Measurements from ENCODE around the gene TPM2. TPM values are rescaled to one million over a fixed set of nuclear protein-coding genes. Genes with fewer than 3 reads are reported as not detected.
A peak's percentile ranks its signal among the peaks of the same experiment; 100 is the strongest.

Gene TPM2
- total RNA-seq, 1 experiment from 2014 or later = 7.0 TPM

DNA sequence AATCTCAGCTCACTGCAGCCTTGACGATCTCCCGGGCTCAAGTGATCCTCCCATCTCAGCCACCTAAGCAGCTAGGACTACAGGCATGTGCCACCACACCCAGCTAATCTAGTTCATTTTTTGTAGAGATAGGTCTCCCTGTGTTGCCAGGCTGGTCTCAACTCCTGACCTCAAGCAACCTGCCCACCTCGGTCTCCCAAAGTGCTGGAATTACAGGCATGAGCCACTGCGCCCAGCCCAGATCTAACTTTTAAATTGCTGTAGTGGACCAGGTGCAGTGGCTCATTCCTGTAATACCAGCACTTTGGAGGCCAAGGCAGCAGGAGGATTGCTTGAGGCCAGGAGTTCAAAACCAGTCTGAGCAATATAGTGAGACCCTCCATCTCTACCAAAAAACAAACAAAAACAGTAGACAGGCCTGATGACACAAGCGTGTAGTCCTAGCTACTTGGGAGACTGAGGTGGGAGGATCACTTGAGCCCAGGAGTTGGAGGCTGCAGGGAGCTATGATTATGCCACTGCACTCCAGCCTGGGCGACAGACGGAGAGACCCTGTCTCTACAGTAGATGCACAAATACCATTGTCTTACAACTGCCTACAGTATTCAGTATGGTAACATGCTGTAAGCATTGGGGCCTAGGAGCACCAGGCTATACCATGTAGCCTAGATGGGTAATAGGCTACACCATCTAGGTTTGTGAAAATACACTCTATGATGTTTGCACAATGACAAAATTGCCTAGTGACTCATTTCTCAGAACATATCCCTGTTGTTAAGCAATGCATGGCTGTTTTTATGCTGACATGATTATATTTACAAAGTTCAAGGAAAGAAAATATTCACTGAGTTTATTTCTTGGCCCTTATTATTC is 37.5 kb downstream of the TPM2 start:
- no peak overlapping the region for H2AFZ ChIP-seq (ENCODE audit: low read length)
- BruUV-seq (replicated peaks) = no TSS peak
- intact Hi-C loops (cut with micrococcal nuclease) = loop anchor here (10.0 kb wide), 1 partner anchor 143 kb away; the partner anchor contains the start of gene NPR2
- TF ChIP-seq, protein P1, sequence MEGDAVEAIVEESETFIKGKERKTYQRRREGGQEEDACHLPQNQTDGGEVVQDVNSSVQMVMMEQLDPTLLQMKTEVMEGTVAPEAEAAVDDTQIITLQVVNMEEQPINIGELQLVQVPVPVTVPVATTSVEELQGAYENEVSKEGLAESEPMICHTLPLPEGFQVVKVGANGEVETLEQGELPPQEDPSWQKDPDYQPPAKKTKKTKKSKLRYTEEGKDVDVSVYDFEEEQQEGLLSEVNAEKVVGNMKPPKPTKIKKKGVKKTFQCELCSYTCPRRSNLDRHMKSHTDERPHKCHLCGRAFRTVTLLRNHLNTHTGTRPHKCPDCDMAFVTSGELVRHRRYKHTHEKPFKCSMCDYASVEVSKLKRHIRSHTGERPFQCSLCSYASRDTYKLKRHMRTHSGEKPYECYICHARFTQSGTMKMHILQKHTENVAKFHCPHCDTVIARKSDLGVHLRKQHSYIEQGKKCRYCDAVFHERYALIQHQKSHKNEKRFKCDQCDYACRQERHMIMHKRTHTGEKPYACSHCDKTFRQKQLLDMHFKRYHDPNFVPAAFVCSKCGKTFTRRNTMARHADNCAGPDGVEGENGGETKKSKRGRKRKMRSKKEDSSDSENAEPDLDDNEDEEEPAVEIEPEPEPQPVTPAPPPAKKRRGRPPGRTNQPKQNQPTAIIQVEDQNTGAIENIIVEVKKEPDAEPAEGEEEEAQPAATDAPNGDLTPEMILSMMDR (conservative IDR thresholded peaks at IDR 0.05; ENCODE audit: low read depth, low read length) = no peak
- TF ChIP-seq EZH2 (IDR thresholded peaks at IDR 0.05; ENCODE audit: low read length, unreplicated experiment) (no peak), EZH2phosphoT487 (IDR thresholded peaks at IDR 0.05; ENCODE audit: borderline replicate concordance, low read length) (no peak)
- H3K27me3 ChIP-seq (ENCODE audit: low read length) = no peaks in the 10 kb centered on the region
- H3K9ac ChIP-seq (ENCODE audit: low read length) = no peak overlapping the region
- ChIA-PET POLR2A (ENCODE audit: unreplicated experiment) (no interaction called here), CTCF (no interaction called here)
- H3K36me3 ChIP-seq (ENCODE audit: low read depth, low read length) = no peaks in the 10 kb centered on the region
- H4K20me1 ChIP-seq (ENCODE audit: low read length) = no peaks in the 10 kb centered on the region
- peak overlapping the region; percentile 69 for H3K27ac ChIP-seq (ENCODE audit: low read length)
- H3K9me2 ChIP-seq (replicated peaks; ENCODE audit: low read length) = no peaks in the 10 kb centered on the region
- H3K79me2 ChIP-seq (ENCODE audit: low read length) = no peaks in the 10 kb centered on the region
- DNase-seq (peak; percentile 83), ATAC-seq (peak; percentile 92)
- H3K4me3 ChIP-seq (ENCODE audit: low read length) = no peak overlapping the region
- no peaks in the 10 kb centered on the region for H3K9me3 ChIP-seq (ENCODE audit: low read length)
- peak overlapping the region; percentile 68 for H3K4me2 ChIP-seq (ENCODE audit: low read length)
- H3F3A ChIP-seq (ENCODE audit: low read length, unreplicated experiment) = no peaks in the 10 kb centered on the region
- H3K4me1 ChIP-seq (ENCODE audit: insufficient read depth, low read length) = peaks cover 18% of the 10 kb centered on the region

DNA sequence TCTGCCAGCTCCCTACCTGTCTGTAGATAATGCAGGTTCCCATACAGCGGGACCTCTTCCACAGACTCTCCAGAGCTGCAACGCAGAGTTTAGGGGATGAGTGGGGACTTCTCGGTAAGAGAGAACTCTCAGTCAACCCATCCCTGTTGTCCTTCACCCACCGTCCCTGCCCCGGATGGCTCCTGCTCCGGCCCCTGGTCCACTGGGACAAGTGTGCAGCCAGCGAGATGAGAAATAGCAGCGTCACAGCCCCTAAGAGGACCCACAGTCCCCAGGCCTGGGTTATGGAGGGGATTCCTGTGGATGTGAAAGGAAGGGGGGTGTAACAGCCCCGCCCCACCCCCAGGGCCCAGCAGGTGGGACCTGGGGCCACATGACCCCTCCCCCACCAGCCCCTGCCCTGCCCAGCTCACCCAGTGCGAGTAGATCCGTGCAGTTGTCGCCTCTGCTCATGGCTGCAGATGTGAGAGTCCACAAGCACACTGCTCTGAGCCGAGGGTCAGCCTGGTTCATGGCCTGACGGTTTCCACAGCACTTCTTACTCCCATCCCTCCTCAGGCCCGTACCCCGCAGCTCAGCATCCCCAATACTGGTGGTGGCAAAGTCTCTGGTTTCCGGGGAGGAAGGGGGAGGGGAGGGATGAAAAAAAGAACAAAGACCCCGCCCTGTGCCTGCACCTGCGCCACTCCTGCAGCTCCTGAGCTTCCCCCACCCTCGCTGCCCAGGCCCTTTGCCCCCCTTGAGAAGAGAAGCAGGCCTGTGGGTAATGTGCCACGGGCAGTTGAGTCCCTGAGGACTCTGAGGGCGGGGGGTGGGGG is 39.2 kb downstream of the TPM2 start, which contains the start of gene SIT1:
SIT1 (minus strand) TSS at position 591 of the 818 bp plus-strand sequence; CDS start at position 513, 78 bp downstream.
- ChIA-PET CTCF (no interaction called here), POLR2A (ENCODE audit: unreplicated experiment) (no interaction called here)
- Histone ChIP-seq H3K9me2 (replicated peaks; ENCODE audit: low read length) (no peaks in the 10 kb centered on the region), H3F3A (ENCODE audit: low read length, unreplicated experiment) (no peaks in the 10 kb centered on the region), H3K4me1 (ENCODE audit: insufficient read depth, low read length) (peaks cover 18% of the 10 kb centered on the region), H2AFZ (ENCODE audit: low read length) (no peak within 1 kb of the TSS), H3K27ac (ENCODE audit: low read length) (no peak within 1 kb of the TSS), H3K4me3 (ENCODE audit: low read length) (no peak within 1 kb of the TSS), H4K20me1 (ENCODE audit: low read length) (no peaks in the 10 kb centered on the region), H3K9me3 (ENCODE audit: low read length) (no peaks in the 10 kb centered on the region), H3K36me3 (ENCODE audit: low read depth, low read length) (no peaks in the 10 kb centered on the region), H3K27me3 (ENCODE audit: low read length) (no peaks in the 10 kb centered on the region), H3K79me2 (ENCODE audit: low read length) (no peaks in the 10 kb centered on the region), H3K4me2 (ENCODE audit: low read length) (0 out of 2 replicates have a peak within 1 kb of the TSS, but pooled peaks have one; percentile 68), H3K9ac (ENCODE audit: low read length) (no peak within 1 kb of the TSS)
- no peak for ATAC-seq
- intact Hi-C loops (cut with micrococcal nuclease) = loop anchor here (10.0 kb wide), 1 partner anchor 144 kb away; the partner anchor contains the start of gene NPR2
- no peak for DNase-seq
- TF ChIP-seq, protein P1 (conservative IDR thresholded peaks at IDR 0.05; ENCODE audit: low read depth, low read length) = no peak
- TF ChIP-seq EZH2phosphoT487 (IDR thresholded peaks at IDR 0.05; ENCODE audit: borderline replicate concordance, low read length) (no peak), EZH2 (IDR thresholded peaks at IDR 0.05; ENCODE audit: low read length, unreplicated experiment) (no peak)
- BruUV-seq (replicated peaks) = no TSS peak
